HEK293 (cell line): ENCODE results near the gene TP73.

Source experiments
- CTCF ChIA-PET: fragments of 350-600 bp; formaldehyde crosslinking; extraction: SDS; loops from one replicate; lab custom pipeline; 2021; ENCODE audit warnings: antibody characterized with exemption; lab: Yijun Ruan, JAX
- POLR2A ChIA-PET: fragments of 300-600 bp; formaldehyde crosslinking; extraction: SDS; loops from one replicate; lab custom pipeline; 2020; ENCODE audit warnings: antibody characterized with exemption, inconsistent platforms; lab: Yijun Ruan, JAX
- H3K27ac ChIP-seq: fragments of 200-500 bp; sonication (Bioruptor generic); 2 replicates; pipeline ENCODE4 v1.5.1; 2014; ENCODE audit warnings: low read depth, low read length, control low read depth, inconsistent platforms; ENCODE audit errors: extremely low read depth
- H3K36me3 ChIP-seq, 2 experiments: fragments of 200-500 bp in 1 of 2; sonication (Bioruptor generic) in 1 of 2; 1 replicate in 1 of 2; 2 replicates in 1 of 2; pipeline ENCODE4 v1.5.1; 2014 to 2017; ENCODE audit warnings: inconsistent platforms in 2 of 2, low read length in 2 of 2; ENCODE audit not compliant: control insufficient read depth in 2 of 2, insufficient read depth in 1 of 2
- H3K4me1 ChIP-seq: fragments of 200-500 bp; sonication (Bioruptor generic); 2 replicates; pipeline ENCODE4 v1.5.1; 2014; ENCODE audit warnings: mild to moderate bottlenecking, low read length, inconsistent platforms; ENCODE audit not compliant: control insufficient read depth, insufficient read depth
- H3K4me3 ChIP-seq: 2 replicates; pipeline ENCODE4 v1.5.1; 2011; ENCODE audit warnings: low read depth, mild to moderate bottlenecking, control low read depth, low read length, moderate library complexity
- H3K9me3 ChIP-seq: fragments of 200-500 bp; sonication (Bioruptor generic); 2 replicates; pipeline ENCODE4 v1.5.1; 2014; ENCODE audit warnings: low read depth, low read length, inconsistent platforms; ENCODE audit not compliant: control insufficient read depth, insufficient read depth
- GLI4 ChIP-seq: fragments of 450-650 bp; formaldehyde crosslinking; IDR thresholded peaks from 2 replicates; pipeline ENCODE4 v1.5.1; 2016; ENCODE audit warnings: missing biosample characterization, missing genetic modification characterization
- KLF1 ChIP-seq: fragments of 450-650 bp; formaldehyde crosslinking; IDR thresholded peaks from 2 replicates; pipeline ENCODE4 v1.5.1; 2016; ENCODE audit warnings: missing biosample characterization, missing genetic modification characterization
- KLF10 ChIP-seq: fragments of 450-650 bp; IDR thresholded peaks from 2 replicates; pipeline ENCODE4 v1.5.1; 2018; ENCODE audit warnings: missing biosample characterization, mild to moderate bottlenecking, missing genetic modification characterization
- KLF7 ChIP-seq: fragments of 450-650 bp; formaldehyde crosslinking; IDR thresholded peaks from 2 replicates; pipeline ENCODE4 v1.5.1; 2016; ENCODE audit warnings: missing biosample characterization, missing genetic modification characterization, borderline replicate concordance
- KLF8 ChIP-seq: fragments of 450-650 bp; formaldehyde crosslinking; IDR thresholded peaks from 2 replicates; pipeline ENCODE4 v1.5.1; 2016; ENCODE audit warnings: missing biosample characterization, missing genetic modification characterization
- MEIS1 ChIP-seq: sonication (generic); formaldehyde crosslinking; IDR thresholded peaks from 2 replicates; pipeline ENCODE4 v1.8.1; 2022; ENCODE audit warnings: missing genetic modification reagents, mild to moderate bottlenecking, borderline replicate concordance
- REPIN1 ChIP-seq: fragments of 450-650 bp; formaldehyde crosslinking; IDR thresholded peaks from 2 replicates; pipeline ENCODE4 v1.5.1; 2017; ENCODE audit warnings: missing biosample characterization, missing genetic modification characterization, low read depth
- ZBTB17 ChIP-seq: fragments of 450-650 bp; formaldehyde crosslinking; IDR thresholded peaks from 2 replicates; pipeline ENCODE4 v1.5.1; 2016; ENCODE audit warnings: missing biosample characterization, missing genetic modification characterization
- ZIC2 ChIP-seq: fragments of 450-650 bp; formaldehyde crosslinking; IDR thresholded peaks from 2 replicates; pipeline ENCODE4 v1.5.1; 2016; ENCODE audit warnings: missing biosample characterization, missing genetic modification characterization
- ZNF16 ChIP-seq: fragments of 450-650 bp; formaldehyde crosslinking; IDR thresholded peaks from 2 replicates; pipeline ENCODE4 v1.5.1; 2016; ENCODE audit warnings: low read depth, missing biosample characterization, missing genetic modification characterization
- ZNF19 ChIP-seq: fragments of 450-650 bp; formaldehyde crosslinking; IDR thresholded peaks from 2 replicates; pipeline ENCODE4; 2016; ENCODE audit warnings: missing biosample characterization, missing genetic modification characterization, low read depth
- ZNF202 ChIP-seq: fragments of 450-650 bp; formaldehyde crosslinking; IDR thresholded peaks from 2 replicates; pipeline ENCODE4 v1.5.1; 2016; ENCODE audit warnings: missing biosample characterization, missing genetic modification characterization, borderline replicate concordance
- ZNF423 ChIP-seq: fragments of 450-650 bp; formaldehyde crosslinking; IDR thresholded peaks from 2 replicates; pipeline ENCODE4 v1.5.1; 2016; ENCODE audit warnings: missing biosample characterization, missing genetic modification characterization
- ZNF521 ChIP-seq: fragments of 450-650 bp; formaldehyde crosslinking; IDR thresholded peaks from 2 replicates; pipeline ENCODE4 v1.5.1; 2017; ENCODE audit warnings: missing biosample characterization, mild to moderate bottlenecking, missing genetic modification characterization
- ZNF549 ChIP-seq: fragments of 450-650 bp; IDR thresholded peaks from 2 replicates; pipeline ENCODE4 v1.5.1; 2018; ENCODE audit warnings: missing biosample characterization, missing genetic modification characterization, mild to moderate bottlenecking, inconsistent platforms, moderate library complexity
- ZNF600 ChIP-seq: fragments of 450-650 bp; formaldehyde crosslinking; IDR thresholded peaks from 2 replicates; pipeline ENCODE4 v1.5.1; 2016; ENCODE audit warnings: missing biosample characterization, missing genetic modification characterization
- ZNF654 ChIP-seq: fragments of 450-650 bp; formaldehyde crosslinking; IDR thresholded peaks from 2 replicates; pipeline ENCODE4 v1.5.1; 2016; ENCODE audit warnings: low read depth, missing biosample characterization, missing genetic modification characterization
- ZNF660 ChIP-seq: fragments of 450-650 bp; IDR thresholded peaks from 2 replicates; pipeline ENCODE4 v1.5.1; 2018; ENCODE audit warnings: missing biosample characterization, mild to moderate bottlenecking, missing genetic modification characterization
- ZNF677 ChIP-seq: fragments of 450-650 bp; IDR thresholded peaks from 2 replicates; pipeline ENCODE4 v1.5.0; 2018; ENCODE audit warnings: missing biosample characterization, mild to moderate bottlenecking, missing genetic modification characterization, moderate library complexity
- TF ChIP-seq, protein P1 (sequence below): fragments of 450-650 bp; formaldehyde crosslinking; IDR thresholded peaks from 2 replicates; pipeline ENCODE4 v1.5.1; 2016; ENCODE audit warnings: missing biosample characterization, missing genetic modification characterization
- TF ChIP-seq, protein P2 (sequence below): fragments of 450-650 bp; formaldehyde crosslinking; IDR thresholded peaks from 2 replicates; pipeline ENCODE4 v1.5.1; 2016; ENCODE audit warnings: missing biosample characterization, missing genetic modification characterization
- TF ChIP-seq, protein P3 (sequence below): fragments of 450-650 bp; formaldehyde crosslinking; IDR thresholded peaks from 2 replicates; pipeline ENCODE4 v1.5.1; 2016; ENCODE audit warnings: missing biosample characterization, missing genetic modification characterization
- TF ChIP-seq, protein P4 (sequence below): fragments of 450-650 bp; formaldehyde crosslinking; IDR thresholded peaks from 2 replicates; pipeline ENCODE4 v1.5.1; 2016; ENCODE audit warnings: missing biosample characterization, missing genetic modification characterization
- TF ChIP-seq, protein P5 (sequence below): fragments of 450-650 bp; formaldehyde crosslinking; IDR thresholded peaks from 2 replicates; pipeline ENCODE4 v1.5.1; 2016; ENCODE audit warnings: missing biosample characterization, missing genetic modification characterization
- TF ChIP-seq, protein P6 (sequence below): fragments of 450-650 bp; formaldehyde crosslinking; IDR thresholded peaks from 2 replicates; pipeline ENCODE4 v1.5.1; 2016; ENCODE audit warnings: missing biosample characterization, missing genetic modification characterization

The TP73 gene

DNA sequence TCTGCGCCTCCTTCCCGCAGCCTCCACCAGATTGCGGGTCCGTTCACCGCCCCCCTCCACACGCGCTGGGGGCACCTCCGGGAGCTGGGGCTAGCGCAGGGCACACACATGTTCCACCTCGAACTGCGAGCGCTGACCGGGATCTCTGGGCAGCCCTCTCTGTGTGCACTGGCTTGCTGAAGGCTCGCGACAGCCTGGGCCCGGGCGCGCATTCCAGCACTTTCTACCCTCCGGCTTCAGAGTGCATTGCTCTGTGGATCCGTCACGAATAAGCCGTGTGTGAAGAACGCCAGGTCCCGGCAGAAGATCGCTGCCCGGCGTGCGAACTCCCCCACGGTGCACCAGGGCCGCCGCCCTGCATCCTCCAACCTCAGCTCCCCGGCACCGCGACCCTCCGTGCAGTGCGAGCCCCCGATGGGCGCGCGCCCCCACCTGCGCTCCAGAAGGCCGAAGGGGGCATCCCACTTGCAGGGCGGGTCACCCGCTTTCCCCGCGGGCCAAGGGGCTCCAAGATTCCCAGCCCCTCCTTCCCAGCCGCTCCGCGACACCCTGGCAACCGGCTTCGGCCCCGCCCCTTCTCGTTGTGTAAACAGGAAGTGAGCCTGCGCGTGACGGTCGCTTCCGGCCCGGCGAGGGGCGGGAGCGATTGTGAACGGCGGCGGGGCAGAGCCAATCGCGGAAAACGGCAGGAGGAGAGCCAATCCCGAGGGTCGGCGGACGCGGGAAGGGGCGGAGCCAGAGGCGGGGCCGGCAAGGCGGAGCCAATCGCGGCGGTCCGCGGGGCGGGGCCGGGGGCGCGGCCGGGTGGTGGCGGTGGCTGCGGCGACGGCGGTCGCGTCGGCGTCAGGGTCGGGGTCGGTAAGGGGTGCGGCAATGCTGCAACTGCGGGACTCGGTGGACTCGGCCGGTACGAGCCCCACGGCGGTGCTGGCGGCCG lies 27.8 kb upstream of the TP73 start, which contains the start of gene TPRG1L (continued):
- TF ChIP-seq, protein P1, sequence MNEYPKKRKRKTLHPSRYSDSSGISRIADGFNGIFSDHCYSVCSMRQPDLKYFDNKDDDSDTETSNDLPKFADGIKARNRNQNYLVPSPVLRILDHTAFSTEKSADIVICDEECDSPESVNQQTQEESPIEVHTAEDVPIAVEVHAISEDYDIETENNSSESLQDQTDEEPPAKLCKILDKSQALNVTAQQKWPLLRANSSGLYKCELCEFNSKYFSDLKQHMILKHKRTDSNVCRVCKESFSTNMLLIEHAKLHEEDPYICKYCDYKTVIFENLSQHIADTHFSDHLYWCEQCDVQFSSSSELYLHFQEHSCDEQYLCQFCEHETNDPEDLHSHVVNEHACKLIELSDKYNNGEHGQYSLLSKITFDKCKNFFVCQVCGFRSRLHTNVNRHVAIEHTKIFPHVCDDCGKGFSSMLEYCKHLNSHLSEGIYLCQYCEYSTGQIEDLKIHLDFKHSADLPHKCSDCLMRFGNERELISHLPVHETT = no peak
- TF ChIP-seq GLI4 = no peak
- TF ChIP-seq, protein P2, sequence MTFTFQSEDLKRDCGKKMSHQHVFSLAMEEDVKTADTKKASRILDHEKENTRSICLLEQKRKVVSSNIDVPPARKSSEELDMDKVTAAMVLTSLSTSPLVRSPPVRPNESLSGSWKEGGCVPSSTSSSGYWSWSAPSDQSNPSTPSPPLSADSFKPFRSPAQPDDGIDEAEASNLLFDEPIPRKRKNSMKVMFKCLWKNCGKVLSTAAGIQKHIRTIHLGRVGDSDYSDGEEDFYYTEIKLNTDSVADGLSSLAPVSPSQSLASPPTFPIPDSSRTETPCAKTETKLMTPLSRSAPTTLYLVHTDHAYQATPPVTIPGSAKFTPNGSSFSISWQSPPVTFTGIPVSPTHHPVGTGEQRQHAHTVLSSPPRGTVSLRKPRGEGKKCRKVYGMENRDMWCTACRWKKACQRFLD = no peak
- TF ChIP-seq ZNF423 = no peak
- TF ChIP-seq, protein P3, sequence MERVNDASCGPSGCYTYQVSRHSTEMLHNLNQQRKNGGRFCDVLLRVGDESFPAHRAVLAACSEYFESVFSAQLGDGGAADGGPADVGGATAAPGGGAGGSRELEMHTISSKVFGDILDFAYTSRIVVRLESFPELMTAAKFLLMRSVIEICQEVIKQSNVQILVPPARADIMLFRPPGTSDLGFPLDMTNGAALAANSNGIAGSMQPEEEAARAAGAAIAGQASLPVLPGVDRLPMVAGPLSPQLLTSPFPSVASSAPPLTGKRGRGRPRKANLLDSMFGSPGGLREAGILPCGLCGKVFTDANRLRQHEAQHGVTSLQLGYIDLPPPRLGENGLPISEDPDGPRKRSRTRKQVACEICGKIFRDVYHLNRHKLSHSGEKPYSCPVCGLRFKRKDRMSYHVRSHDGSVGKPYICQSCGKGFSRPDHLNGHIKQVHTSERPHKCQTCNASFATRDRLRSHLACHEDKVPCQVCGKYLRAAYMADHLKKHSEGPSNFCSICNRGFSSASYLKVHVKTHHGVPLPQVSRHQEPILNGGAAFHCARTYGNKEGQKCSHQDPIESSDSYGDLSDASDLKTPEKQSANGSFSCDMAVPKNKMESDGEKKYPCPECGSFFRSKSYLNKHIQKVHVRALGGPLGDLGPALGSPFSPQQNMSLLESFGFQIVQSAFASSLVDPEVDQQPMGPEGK (tag by site-specific recombination) = peak; percentile 88
- TF ChIP-seq ZNF16 (tag by site-specific recombination) = no peak
- peak; percentile 76 for TF ChIP-seq KLF10 (tag by site-specific recombination)
- 0 out of 2 replicates have a peak, but pooled peaks have one; percentile 29 for TF ChIP-seq ZBTB17 (tag by site-specific recombination)
- no peak for TF ChIP-seq ZNF660 (tag by site-specific recombination)
- TF ChIP-seq ZNF549 (tag by site-specific recombination) = no peak
- TF ChIP-seq ZNF677 (tag by site-specific recombination) = no peak
- TF ChIP-seq MEIS1 (CRISPR knock-in tag) = no peak
- TF ChIP-seq REPIN1 (tag by site-specific recombination) = no peak
- no peak for TF ChIP-seq ZNF19
- TF ChIP-seq ZNF202 (tag by site-specific recombination) = no peak
- no peak for TF ChIP-seq ZNF654 (tag by site-specific recombination)
- no peak for TF ChIP-seq ZNF521 (tag by site-specific recombination)

DNA sequence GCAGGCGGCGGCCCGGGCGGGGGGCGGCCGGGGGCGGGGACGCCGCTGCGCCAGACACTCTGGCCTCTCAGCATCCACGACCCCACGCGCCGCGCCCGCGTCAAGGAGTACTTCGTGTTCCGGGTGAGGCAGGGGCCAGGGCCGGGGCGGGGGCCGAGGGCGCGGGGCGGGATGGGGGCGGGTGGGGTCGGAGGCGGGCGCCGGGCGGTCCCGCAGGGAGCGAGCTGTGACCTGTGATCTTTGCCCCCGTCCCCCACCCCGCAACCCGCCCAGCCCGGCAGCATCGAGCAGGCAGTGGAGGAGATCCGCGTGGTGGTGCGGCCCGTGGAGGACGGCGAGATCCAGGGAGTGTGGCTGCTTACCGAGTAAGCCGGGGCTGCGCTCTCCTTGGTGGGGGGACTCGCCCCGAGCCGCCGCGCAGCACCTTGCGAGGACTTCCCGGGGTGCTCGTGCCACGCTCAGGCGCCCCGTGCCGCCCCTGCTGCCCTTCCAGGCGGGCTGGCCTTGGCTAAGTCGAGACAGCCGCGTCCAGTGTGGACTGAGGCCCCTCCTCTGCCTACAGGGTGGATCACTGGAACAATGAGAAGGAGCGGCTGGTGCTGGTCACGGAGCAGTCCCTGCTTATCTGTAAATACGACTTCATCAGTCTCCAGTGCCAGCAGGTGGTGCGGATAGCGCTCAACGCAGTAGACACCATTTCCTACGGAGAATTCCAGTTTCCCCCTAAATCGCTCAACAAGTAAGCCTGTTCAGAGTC lies 27.0 kb upstream of the TP73 start:
- Histone ChIP-seq H3K4me1 (no peaks in the 10 kb centered on the region), H3K36me3 (peaks cover 13 to 35% of the 10 kb centered on the region in 2 experiments), H3K4me3 (peak overlapping the region; percentile 72), H3K27ac (no peak overlapping the region), H3K9me3 (no peaks in the 10 kb centered on the region)
- ChIA-PET CTCF (interaction anchor here (1.3 kb wide), 1 partner anchor 34 kb away, joined by 4 read pairs; no protein-coding TSS in a partner anchor), POLR2A (no interaction called here)
- TF ChIP-seq KLF8 (tag by site-specific recombination) = peak; percentile 54; the same call in 1 of the 2 replicates
- TF ChIP-seq, protein P4, sequence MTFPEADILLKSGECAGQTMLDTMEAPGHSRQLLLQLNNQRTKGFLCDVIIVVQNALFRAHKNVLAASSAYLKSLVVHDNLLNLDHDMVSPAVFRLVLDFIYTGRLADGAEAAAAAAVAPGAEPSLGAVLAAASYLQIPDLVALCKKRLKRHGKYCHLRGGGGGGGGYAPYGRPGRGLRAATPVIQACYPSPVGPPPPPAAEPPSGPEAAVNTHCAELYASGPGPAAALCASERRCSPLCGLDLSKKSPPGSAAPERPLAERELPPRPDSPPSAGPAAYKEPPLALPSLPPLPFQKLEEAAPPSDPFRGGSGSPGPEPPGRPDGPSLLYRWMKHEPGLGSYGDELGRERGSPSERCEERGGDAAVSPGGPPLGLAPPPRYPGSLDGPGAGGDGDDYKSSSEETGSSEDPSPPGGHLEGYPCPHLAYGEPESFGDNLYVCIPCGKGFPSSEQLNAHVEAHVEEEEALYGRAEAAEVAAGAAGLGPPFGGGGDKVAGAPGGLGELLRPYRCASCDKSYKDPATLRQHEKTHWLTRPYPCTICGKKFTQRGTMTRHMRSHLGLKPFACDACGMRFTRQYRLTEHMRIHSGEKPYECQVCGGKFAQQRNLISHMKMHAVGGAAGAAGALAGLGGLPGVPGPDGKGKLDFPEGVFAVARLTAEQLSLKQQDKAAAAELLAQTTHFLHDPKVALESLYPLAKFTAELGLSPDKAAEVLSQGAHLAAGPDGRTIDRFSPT = no peak
- peak; percentile 72; the same call in 1 of the 2 replicates for TF ChIP-seq ZNF600 (tag by site-specific recombination)
- TF ChIP-seq, protein P5, sequence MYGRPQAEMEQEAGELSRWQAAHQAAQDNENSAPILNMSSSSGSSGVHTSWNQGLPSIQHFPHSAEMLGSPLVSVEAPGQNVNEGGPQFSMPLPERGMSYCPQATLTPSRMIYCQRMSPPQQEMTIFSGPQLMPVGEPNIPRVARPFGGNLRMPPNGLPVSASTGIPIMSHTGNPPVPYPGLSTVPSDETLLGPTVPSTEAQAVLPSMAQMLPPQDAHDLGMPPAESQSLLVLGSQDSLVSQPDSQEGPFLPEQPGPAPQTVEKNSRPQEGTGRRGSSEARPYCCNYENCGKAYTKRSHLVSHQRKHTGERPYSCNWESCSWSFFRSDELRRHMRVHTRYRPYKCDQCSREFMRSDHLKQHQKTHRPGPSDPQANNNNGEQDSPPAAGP (tag by site-specific recombination) = peak; percentile 36; the same call in 1 of the 2 replicates
- TF ChIP-seq, protein P6, sequence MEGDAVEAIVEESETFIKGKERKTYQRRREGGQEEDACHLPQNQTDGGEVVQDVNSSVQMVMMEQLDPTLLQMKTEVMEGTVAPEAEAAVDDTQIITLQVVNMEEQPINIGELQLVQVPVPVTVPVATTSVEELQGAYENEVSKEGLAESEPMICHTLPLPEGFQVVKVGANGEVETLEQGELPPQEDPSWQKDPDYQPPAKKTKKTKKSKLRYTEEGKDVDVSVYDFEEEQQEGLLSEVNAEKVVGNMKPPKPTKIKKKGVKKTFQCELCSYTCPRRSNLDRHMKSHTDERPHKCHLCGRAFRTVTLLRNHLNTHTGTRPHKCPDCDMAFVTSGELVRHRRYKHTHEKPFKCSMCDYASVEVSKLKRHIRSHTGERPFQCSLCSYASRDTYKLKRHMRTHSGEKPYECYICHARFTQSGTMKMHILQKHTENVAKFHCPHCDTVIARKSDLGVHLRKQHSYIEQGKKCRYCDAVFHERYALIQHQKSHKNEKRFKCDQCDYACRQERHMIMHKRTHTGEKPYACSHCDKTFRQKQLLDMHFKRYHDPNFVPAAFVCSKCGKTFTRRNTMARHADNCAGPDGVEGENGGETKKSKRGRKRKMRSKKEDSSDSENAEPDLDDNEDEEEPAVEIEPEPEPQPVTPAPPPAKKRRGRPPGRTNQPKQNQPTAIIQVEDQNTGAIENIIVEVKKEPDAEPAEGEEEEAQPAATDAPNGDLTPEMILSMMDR (tag by site-specific recombination) = peak; percentile 29; the same call in 1 of the 2 replicates
- TF ChIP-seq KLF7 (tag by site-specific recombination) = 0 out of 2 replicates have a peak, but pooled peaks have one; percentile 19
- TF ChIP-seq ZNF423 = 0 out of 2 replicates have a peak, but pooled peaks have one; percentile 12
- TF ChIP-seq ZIC2 = peak; percentile 61
- TF ChIP-seq KLF1 (tag by site-specific recombination) = peak; percentile 56
